ENCODE data around the gene SMIM43.

- TF ChIP-seq MXI1 (IDR thresholded peaks at IDR 0.05; ENCODE audit: low read depth, low read length), result no peak
- no peak for TF ChIP-seq ZNF699 (CRISPR knock-in tag; IDR thresholded peaks at IDR 0.05; ENCODE audit: insufficient replicate concordance)
- TF ChIP-seq FUS (optimal IDR thresholded peaks at IDR 0.05; ENCODE audit: low read depth, low read length), result no peak
- no peak for TF ChIP-seq RUNX1 (IDR thresholded peaks at IDR 0.05; ENCODE audit: low read depth)
- no peak for TF ChIP-seq YY1 (IDR thresholded peaks at IDR 0.05; ENCODE audit: borderline replicate concordance in 1 of 3, control insufficient read depth in 1 of 3, extremely low read depth in 1 of 3, insufficient read depth in 3 of 3, insufficient read length in 1 of 3, insufficient replicate concordance in 2 of 3, low read depth in 1 of 3, low read length in 2 of 3)
These were observed 24.1 kb downstream of the SMIM43 start for GRCh38 chr4:121740796-121741409.
